Measurements from ENCODE around the gene MCM3AP. TPM values are rescaled to one million over a fixed set of nuclear protein-coding genes. Genes with fewer than 3 reads are reported as not detected.
"Not testable (repeated sequence)": the region's sequence is repeated elsewhere in the genome, so short reads cannot be mapped to it uniquely, and the experiment has no call there.

MCM3AP gene
- total RNA-seq, 1 experiment from 2014 or later, result 140 TPM

DNA sequence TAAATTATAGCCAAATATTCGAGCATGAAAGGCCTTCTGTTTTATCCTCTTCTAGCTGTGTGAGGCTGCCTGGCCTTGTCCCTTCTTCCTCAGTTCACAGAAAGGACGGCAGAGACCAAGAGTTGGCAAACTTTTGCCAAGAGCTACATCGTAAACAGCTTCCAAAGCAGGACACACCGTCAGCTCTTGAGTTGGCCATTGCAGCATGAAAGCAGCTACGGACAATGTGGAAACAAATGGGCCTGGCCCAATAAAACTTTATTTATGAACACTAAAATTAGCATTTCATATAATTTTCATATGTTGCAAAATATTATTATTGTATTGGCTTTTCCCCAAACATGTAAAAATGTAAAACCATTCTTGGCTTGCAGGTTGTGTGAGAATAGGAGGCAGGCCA is 27.5 kb upstream of the MCM3AP start:
- no peaks in the 10 kb centered on the region for H3K9me2 ChIP-seq (replicated peaks; ENCODE audit: low read length)
- no peaks in the 10 kb centered on the region for H3K36me3 ChIP-seq (ENCODE audit: low read depth, low read length)
- H3F3A ChIP-seq (ENCODE audit: low read length, unreplicated experiment), result no peaks in the 10 kb centered on the region
- ChIA-PET CTCF (no interaction called here), POLR2A (ENCODE audit: unreplicated experiment) (no interaction called here)
- H3K4me1 ChIP-seq (ENCODE audit: insufficient read depth, low read length), result peaks cover under 1% of the 10 kb centered on the region
- no peaks in the 10 kb centered on the region for H3K9me3 ChIP-seq (ENCODE audit: low read length)
- no peaks in the 10 kb centered on the region for H4K20me1 ChIP-seq (ENCODE audit: low read length)
- intact Hi-C loops (cut with micrococcal nuclease), result no loop called here
- H3K79me2 ChIP-seq (ENCODE audit: low read length), result no peaks in the 10 kb centered on the region
- ATAC-seq, result no peak
- no peak for DNase-seq
- no peak overlapping the region for H3K4me3 ChIP-seq (ENCODE audit: low read length)
- H2AFZ ChIP-seq (ENCODE audit: low read length), result no peak overlapping the region
- TF ChIP-seq EZH2 (IDR thresholded peaks at IDR 0.05; ENCODE audit: low read length, unreplicated experiment) (no peak), EZH2phosphoT487 (IDR thresholded peaks at IDR 0.05; ENCODE audit: borderline replicate concordance, low read length) (no peak)
- TF ChIP-seq, protein P1, sequence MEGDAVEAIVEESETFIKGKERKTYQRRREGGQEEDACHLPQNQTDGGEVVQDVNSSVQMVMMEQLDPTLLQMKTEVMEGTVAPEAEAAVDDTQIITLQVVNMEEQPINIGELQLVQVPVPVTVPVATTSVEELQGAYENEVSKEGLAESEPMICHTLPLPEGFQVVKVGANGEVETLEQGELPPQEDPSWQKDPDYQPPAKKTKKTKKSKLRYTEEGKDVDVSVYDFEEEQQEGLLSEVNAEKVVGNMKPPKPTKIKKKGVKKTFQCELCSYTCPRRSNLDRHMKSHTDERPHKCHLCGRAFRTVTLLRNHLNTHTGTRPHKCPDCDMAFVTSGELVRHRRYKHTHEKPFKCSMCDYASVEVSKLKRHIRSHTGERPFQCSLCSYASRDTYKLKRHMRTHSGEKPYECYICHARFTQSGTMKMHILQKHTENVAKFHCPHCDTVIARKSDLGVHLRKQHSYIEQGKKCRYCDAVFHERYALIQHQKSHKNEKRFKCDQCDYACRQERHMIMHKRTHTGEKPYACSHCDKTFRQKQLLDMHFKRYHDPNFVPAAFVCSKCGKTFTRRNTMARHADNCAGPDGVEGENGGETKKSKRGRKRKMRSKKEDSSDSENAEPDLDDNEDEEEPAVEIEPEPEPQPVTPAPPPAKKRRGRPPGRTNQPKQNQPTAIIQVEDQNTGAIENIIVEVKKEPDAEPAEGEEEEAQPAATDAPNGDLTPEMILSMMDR (conservative IDR thresholded peaks at IDR 0.05; ENCODE audit: low read depth, low read length), result no peak
- H3K27me3 ChIP-seq (ENCODE audit: low read length), result no peaks in the 10 kb centered on the region
- no peak overlapping the region for H3K27ac ChIP-seq (ENCODE audit: low read length)
- no TSS peak for BruUV-seq (replicated peaks)
- H3K9ac ChIP-seq (ENCODE audit: low read length), result no peak overlapping the region
- no peak overlapping the region for H3K4me2 ChIP-seq (ENCODE audit: low read length)

DNA sequence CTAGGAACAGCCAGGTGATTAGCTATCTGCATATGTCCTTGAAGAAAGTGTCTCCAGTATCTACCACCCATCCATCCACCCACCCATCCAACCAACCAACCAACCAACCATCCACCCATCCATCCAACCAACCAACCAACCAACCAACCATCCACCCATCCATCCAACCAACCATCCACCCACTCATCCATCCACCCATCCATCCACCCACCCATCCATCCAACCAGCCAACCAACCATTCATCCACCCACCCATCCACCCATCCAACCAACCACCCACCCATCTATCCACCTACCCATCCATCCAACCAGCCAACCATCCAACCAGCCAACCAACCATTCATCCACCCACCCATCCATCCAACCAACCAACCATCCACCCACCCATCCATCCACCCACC is 26.2 kb upstream of the MCM3AP start:
- CTCF ChIA-PET, result interaction anchor here (0.6 kb wide), 1 partner anchor 14 kb away, joined by 3 read pairs; a partner anchor contains a TSS
- Histone ChIP-seq H2AFZ (ENCODE audit: low read length) (no peak overlapping the region), H3K4me3 (ENCODE audit: low read length) (no peak overlapping the region), H3K27ac (ENCODE audit: low read length) (no peak overlapping the region), H3K4me1 (ENCODE audit: insufficient read depth, low read length) (peaks cover 10% of the 10 kb centered on the region), H3K9me2 (replicated peaks; ENCODE audit: low read length) (no peaks in the 10 kb centered on the region), H3K9me3 (ENCODE audit: low read length) (no peaks in the 10 kb centered on the region), H3K4me2 (ENCODE audit: low read length) (no peak overlapping the region), H3K36me3 (ENCODE audit: low read depth, low read length) (no peaks in the 10 kb centered on the region), H3K9ac (ENCODE audit: low read length) (no peak overlapping the region), H3K79me2 (ENCODE audit: low read length) (no peaks in the 10 kb centered on the region), H3K27me3 (ENCODE audit: low read length) (no peaks in the 10 kb centered on the region), H3F3A (ENCODE audit: low read length, unreplicated experiment) (no peaks in the 10 kb centered on the region), H4K20me1 (ENCODE audit: low read length) (no peaks in the 10 kb centered on the region)
- DNase-seq (no peak), ATAC-seq (no peak)
- intact Hi-C loops (cut with micrococcal nuclease), result no loop called here
- POLR2A ChIA-PET (ENCODE audit: unreplicated experiment), result no interaction called here
- TF ChIP-seq, protein P1 (conservative IDR thresholded peaks at IDR 0.05; ENCODE audit: low read depth, low read length), result no peak
- TF ChIP-seq EZH2 (IDR thresholded peaks at IDR 0.05; ENCODE audit: low read length, unreplicated experiment), result no peak
- no peak for TF ChIP-seq EZH2phosphoT487 (IDR thresholded peaks at IDR 0.05; ENCODE audit: borderline replicate concordance, low read length)
- BruUV-seq (replicated peaks), result no TSS peak

DNA sequence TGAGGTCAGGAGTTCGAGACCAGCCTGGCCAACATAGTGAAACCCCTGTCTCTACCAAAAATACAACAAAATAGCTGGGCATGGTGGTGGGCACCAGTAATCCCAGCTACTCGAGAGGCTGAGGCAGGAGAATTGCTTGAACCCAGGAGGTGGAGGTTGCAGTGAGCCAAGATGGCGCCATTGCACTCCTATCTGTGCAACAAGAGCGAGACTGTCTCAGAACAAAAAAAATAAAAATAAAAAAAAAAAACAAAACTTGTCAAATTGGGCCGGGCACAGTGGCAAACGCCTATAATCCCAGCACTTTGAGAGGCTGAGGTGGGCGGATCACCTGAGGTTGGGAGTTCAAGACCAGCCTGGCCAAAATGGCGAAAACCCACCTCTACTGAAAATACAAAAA is 24.8 kb upstream of the MCM3AP start:
- intact Hi-C loops (cut with micrococcal nuclease); H3K36me3 ChIP-seq (ENCODE audit: low read depth, low read length); DNase-seq; H3K27me3 ChIP-seq (ENCODE audit: low read length); H3K4me3 ChIP-seq (ENCODE audit: low read length); H3K79me2 ChIP-seq (ENCODE audit: low read length); H3K9me3 ChIP-seq (ENCODE audit: low read length); H4K20me1 ChIP-seq (ENCODE audit: low read length); H3K4me1 ChIP-seq (ENCODE audit: insufficient read depth, low read length); H3K9ac ChIP-seq (ENCODE audit: low read length); ATAC-seq; H3K4me2 ChIP-seq (ENCODE audit: low read length); H3F3A ChIP-seq (ENCODE audit: low read length, unreplicated experiment); H3K9me2 ChIP-seq (replicated peaks; ENCODE audit: low read length); CTCF ChIA-PET; H3K27ac ChIP-seq (ENCODE audit: low read length); H2AFZ ChIP-seq (ENCODE audit: low read length); BruUV-seq (replicated peaks); POLR2A ChIA-PET (ENCODE audit: unreplicated experiment): not testable (repeated sequence)
